HCT116 (cell line): ENCODE results near the gene APPL2. TPM values are rescaled to one million over a fixed set of nuclear protein-coding genes. Genes with fewer than 3 reads are reported as not detected.

Experiments used
- ATAC-seq: fragments of 200-7000 bp; cut with Tn5 transposase; 2 replicates; pipeline ENCODE4 v1.9.1; 2020; ENCODE audit warnings: mild to moderate bottlenecking, moderate library complexity
- BruUV-seq: library from RNA; stranded (reverse); fragments of 400-500 nt; replicated peaks from 2 replicates; lab custom pipeline; 2021; lab: Mats Ljungman, UMichigan
- CTCF ChIA-PET: fragments of 300-600 bp; sonication (Branson Sonifier 250); formaldehyde crosslinking; loops from one replicate; lab custom pipeline; 2021; ENCODE audit warnings: antibody characterized with exemption; lab: Charles Lee
- POLR2A ChIA-PET: fragments of 300-600, 350-600 bp; sonication (Branson Sonifier 250); formaldehyde crosslinking; loops from one replicate; lab custom pipeline; 2021; ENCODE audit warnings: antibody characterized with exemption; lab: Charles Lee
- RAD21 ChIA-PET, 2 experiments: fragments of 300-600 bp; sonication (Branson Sonifier 250); formaldehyde crosslinking; loops; one replicate each; lab custom pipeline; 2023; ENCODE audit warnings: low total read pairs in 2 of 2; ENCODE audit not compliant: uncharacterized antibody in 2 of 2, unreplicated experiment in 2 of 2, low non-redundant PET in 1 of 2; lab: Charles Lee
- DNase-seq: peaks from one replicate; pipeline ENCODE4 v3.0.0-alpha.2; 2010; ENCODE audit warnings: low read depth, low spot score
- H2AFZ ChIP-seq: fragments of 200-600 bp; shearing (Covaris generic), sonication (generic); 2 replicates; pipeline ENCODE4 v1.6.1; 2017; ENCODE audit warnings: low read depth, mixed run types, mixed read lengths, antibody characterized with exemption, low read length; ENCODE audit not compliant: poor library complexity, severe bottlenecking
- H3K27ac ChIP-seq: 2 replicates; pipeline ENCODE4 v1.5.1; 2012; ENCODE audit warnings: low read depth, low read length
- H3K27me3 ChIP-seq: fragments of 200-600 bp; sonication (generic); 2 replicates; pipeline ENCODE4 v1.6.1; 2016; ENCODE audit warnings: mixed run types, low read length, mixed read lengths; ENCODE audit not compliant: insufficient read depth
- H3K36me3 ChIP-seq, 2 experiments: fragments of 200-500 bp in 1 of 2; fragments of 200-600 bp in 1 of 2; sonication (Bioruptor generic) in 1 of 2; sonication (generic) in 1 of 2; 2 replicates each; pipeline versions ENCODE4 v1.5.1 to v1.6.1; 2014 to 2016; ENCODE audit warnings: low read length in 2 of 2, inconsistent platforms in 1 of 2, mixed read lengths in 1 of 2, mixed run types in 1 of 2; ENCODE audit not compliant: insufficient read depth in 2 of 2, control insufficient read depth in 1 of 2
- H3K4me1 ChIP-seq, 2 experiments: fragments of 200-600 bp in 1 of 2; sonication (generic) in 1 of 2; 2 replicates each; pipeline versions ENCODE4 v1.5.1 to v1.6.1; 2012 to 2017; ENCODE audit warnings: low read length in 2 of 2, inconsistent platforms in 1 of 2, mild to moderate bottlenecking in 1 of 2, mixed read lengths in 1 of 2, mixed run types in 1 of 2, moderate library complexity in 1 of 2; ENCODE audit not compliant: insufficient read depth in 2 of 2, control insufficient read depth in 1 of 2
- H3K4me2 ChIP-seq: fragments of 200-600 bp; sonication (generic); 2 replicates; pipeline ENCODE4 v1.6.1; 2017; ENCODE audit warnings: mixed run types, low read length, mixed read lengths
- H3K4me3 ChIP-seq, 2 experiments: fragments of 200-600 bp in 1 of 2; sonication (generic) in 1 of 2; replicated peaks in 1 of 2; 2 replicates each; pipeline ENCODE4 v1.5.1; 2011 to 2016; ENCODE audit warnings: low read length in 2 of 2, control low read depth in 1 of 2, low read depth in 1 of 2, mild to moderate bottlenecking in 1 of 2, mixed read lengths in 1 of 2, mixed run types in 1 of 2
- H3K79me2 ChIP-seq: fragments of 200-600 bp; sonication (generic); 2 replicates; pipeline ENCODE4 v1.6.1; 2017; ENCODE audit warnings: mild to moderate bottlenecking, mixed run types, low read length, moderate library complexity, mixed read lengths; ENCODE audit not compliant: insufficient read depth
- H3K9ac ChIP-seq: fragments of 200-600 bp; sonication (generic); 2 replicates; pipeline ENCODE4 v1.6.1; 2016; ENCODE audit warnings: low read length, mixed read lengths
- H3K9me2 ChIP-seq: fragments of 200-600 bp; sonication (generic), shearing (Covaris generic); 2 replicates; pipeline ENCODE4 v1.6.1; 2017; ENCODE audit warnings: mixed run types, mild to moderate bottlenecking, moderate library complexity; ENCODE audit not compliant: insufficient read depth
- H3K9me3 ChIP-seq, 2 experiments: fragments of 200-500 bp in 1 of 2; fragments of 200-600 bp in 1 of 2; sonication (Bioruptor generic) in 1 of 2; sonication (generic) in 1 of 2; 2 replicates each; pipeline ENCODE4 v1.6.1; 2014 to 2017; ENCODE audit warnings: low read length in 2 of 2, mixed read lengths in 2 of 2, inconsistent platforms in 1 of 2, low read depth in 1 of 2, mild to moderate bottlenecking in 1 of 2, mixed run types in 1 of 2, moderate library complexity in 1 of 2; ENCODE audit not compliant: control insufficient read depth in 1 of 2, insufficient read depth in 1 of 2
- H4K20me1 ChIP-seq: fragments of 200-600 bp; sonication (generic), shearing (Covaris generic); 2 replicates; pipeline ENCODE4 v1.6.1; 2017; ENCODE audit warnings: mixed run types, mild to moderate bottlenecking, moderate library complexity; ENCODE audit not compliant: insufficient read depth
- CBX3 ChIP-seq: IDR thresholded peaks from 2 replicates; pipeline ENCODE4 v1.6.1; 2012; ENCODE audit warnings: low read depth
- CEBPB ChIP-seq: IDR thresholded peaks from 2 replicates; pipeline ENCODE4 v1.6.1; 2012; ENCODE audit warnings: low read depth
- EGR1 ChIP-seq: IDR thresholded peaks from 2 replicates; pipeline ENCODE4 v1.6.1; 2012; ENCODE audit warnings: low read depth
- FOSL1 ChIP-seq: IDR thresholded peaks from 2 replicates; pipeline ENCODE4 v1.6.1; 2012; ENCODE audit warnings: low read depth
- JUND ChIP-seq: IDR thresholded peaks from 2 replicates; pipeline ENCODE4 v1.6.1; 2012
- POLR2AphosphoS5 ChIP-seq: IDR thresholded peaks from 2 replicates; pipeline ENCODE4 v1.6.1; 2011; ENCODE audit warnings: mild to moderate bottlenecking, low read depth, low read length, moderate library complexity
- REST ChIP-seq: IDR thresholded peaks from 2 replicates; pipeline ENCODE4 v1.6.1; 2012; ENCODE audit warnings: low read depth
- SIN3A ChIP-seq: IDR thresholded peaks from 2 replicates; pipeline ENCODE4 v1.6.1; 2012; ENCODE audit warnings: low read depth
- SP1 ChIP-seq: IDR thresholded peaks from 2 replicates; pipeline ENCODE4 v1.6.1; 2012; ENCODE audit warnings: low read depth
- ZNF274 ChIP-seq: fragments of 200-500 bp; sonication (Bioruptor generic); IDR thresholded peaks from 2 replicates; pipeline ENCODE4 v1.6.1; 2014; ENCODE audit warnings: mild to moderate bottlenecking, low read depth, low read length, inconsistent platforms
- intact Hi-C: fragments of 100-400 bp; cut with micrococcal nuclease; formaldehyde crosslinking; loops from 2 replicates; pipeline ENCODE4 v1.10.0; 2022
- total RNA-seq: library from RNA; stranded (reverse); gene quantifications from one replicate; pipeline ENCODE4 v1.2.1, GENCODE V29; 2021; ENCODE audit not compliant: unreplicated experiment
- TF ChIP-seq, protein P1 (sequence below): IDR thresholded peaks from 2 replicates; pipeline ENCODE4 v1.6.1; 2012
- TF ChIP-seq, protein P2 (sequence below): IDR thresholded peaks from 2 replicates; pipeline ENCODE4 v1.6.1; 2011; ENCODE audit warnings: mild to moderate bottlenecking, low read length, moderate library complexity; ENCODE audit not compliant: insufficient replicate concordance; ENCODE audit errors: extremely low read depth

APPL2 gene
- total RNA-seq, 1 experiment from 2014 or later: 22.6 TPM

GRCh38 chr12:105239304-105239703 is 3.3 kb upstream of the APPL2 start:
- BruUV-seq: no TSS peak
- Histone ChIP-seq H3K9me3 (no peaks in the 10 kb centered on the region), H3K27ac (no peak overlapping the region), H3K4me1 (peaks cover 5 to 16% of the 10 kb centered on the region in 2 experiments; a peak in 3 of 4 replicates), H3K9ac (no peak overlapping the region), H3K79me2 (no peaks in the 10 kb centered on the region; the same call in 1 of the 2 replicates), H3K4me3 (no peak overlapping the region), H3K27me3 (no peaks in the 10 kb centered on the region), H3K36me3 (no peaks in the 10 kb centered on the region), H4K20me1 (no peaks in the 10 kb centered on the region), H3K4me2 (no peak overlapping the region), H3K9me2 (no peaks in the 10 kb centered on the region), H2AFZ (no peak overlapping the region)
- intact Hi-C loops: no loop called here
- POLR2A ChIA-PET: no interaction called here
- DNase-seq (no peak), ATAC-seq (no peak)
- TF ChIP-seq CBX3 (no peak), ZNF274 (no peak), FOSL1 (no peak), REST (no peak), EGR1 (no peak), JUND (no peak), SP1 (no peak), POLR2AphosphoS5 (no peak), SIN3A (no peak), CEBPB (no peak)
- TF ChIP-seq, protein P1, sequence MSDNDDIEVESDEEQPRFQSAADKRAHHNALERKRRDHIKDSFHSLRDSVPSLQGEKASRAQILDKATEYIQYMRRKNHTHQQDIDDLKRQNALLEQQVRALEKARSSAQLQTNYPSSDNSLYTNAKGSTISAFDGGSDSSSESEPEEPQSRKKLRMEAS: no peak
- TF ChIP-seq, protein P2, sequence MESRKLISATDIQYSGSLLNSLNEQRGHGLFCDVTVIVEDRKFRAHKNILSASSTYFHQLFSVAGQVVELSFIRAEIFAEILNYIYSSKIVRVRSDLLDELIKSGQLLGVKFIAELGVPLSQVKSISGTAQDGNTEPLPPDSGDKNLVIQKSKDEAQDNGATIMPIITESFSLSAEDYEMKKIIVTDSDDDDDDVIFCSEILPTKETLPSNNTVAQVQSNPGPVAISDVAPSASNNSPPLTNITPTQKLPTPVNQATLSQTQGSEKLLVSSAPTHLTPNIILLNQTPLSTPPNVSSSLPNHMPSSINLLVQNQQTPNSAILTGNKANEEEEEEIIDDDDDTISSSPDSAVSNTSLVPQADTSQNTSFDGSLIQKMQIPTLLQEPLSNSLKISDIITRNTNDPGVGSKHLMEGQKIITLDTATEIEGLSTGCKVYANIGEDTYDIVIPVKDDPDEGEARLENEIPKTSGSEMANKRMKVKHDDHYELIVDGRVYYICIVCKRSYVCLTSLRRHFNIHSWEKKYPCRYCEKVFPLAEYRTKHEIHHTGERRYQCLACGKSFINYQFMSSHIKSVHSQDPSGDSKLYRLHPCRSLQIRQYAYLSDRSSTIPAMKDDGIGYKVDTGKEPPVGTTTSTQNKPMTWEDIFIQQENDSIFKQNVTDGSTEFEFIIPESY: no peak
- RAD21 ChIA-PET: no interaction called here
- CTCF ChIA-PET: no interaction called here
